ENCODE results near the gene GID8.

GID8 gene

GRCh38 chr20:62968378-62969178 lies 30.6 kb downstream of the GID8 start:
- H3K4me3 ChIP-seq (ENCODE audit: low read depth, low read length): no peak overlapping the region
- CTCF ChIA-PET: interaction anchor here (1.2 to 3.3 kb wide), 3 partner anchors 12 to 41 kb away, joined by 4 to 16 read pairs (median 16); partner anchors contain the start of gene SLC17A9
- POLR2A ChIA-PET: no interaction called here
- DNase-seq (ENCODE audit: low read depth, low spot score): no peak
- TF ChIP-seq, protein P1, sequence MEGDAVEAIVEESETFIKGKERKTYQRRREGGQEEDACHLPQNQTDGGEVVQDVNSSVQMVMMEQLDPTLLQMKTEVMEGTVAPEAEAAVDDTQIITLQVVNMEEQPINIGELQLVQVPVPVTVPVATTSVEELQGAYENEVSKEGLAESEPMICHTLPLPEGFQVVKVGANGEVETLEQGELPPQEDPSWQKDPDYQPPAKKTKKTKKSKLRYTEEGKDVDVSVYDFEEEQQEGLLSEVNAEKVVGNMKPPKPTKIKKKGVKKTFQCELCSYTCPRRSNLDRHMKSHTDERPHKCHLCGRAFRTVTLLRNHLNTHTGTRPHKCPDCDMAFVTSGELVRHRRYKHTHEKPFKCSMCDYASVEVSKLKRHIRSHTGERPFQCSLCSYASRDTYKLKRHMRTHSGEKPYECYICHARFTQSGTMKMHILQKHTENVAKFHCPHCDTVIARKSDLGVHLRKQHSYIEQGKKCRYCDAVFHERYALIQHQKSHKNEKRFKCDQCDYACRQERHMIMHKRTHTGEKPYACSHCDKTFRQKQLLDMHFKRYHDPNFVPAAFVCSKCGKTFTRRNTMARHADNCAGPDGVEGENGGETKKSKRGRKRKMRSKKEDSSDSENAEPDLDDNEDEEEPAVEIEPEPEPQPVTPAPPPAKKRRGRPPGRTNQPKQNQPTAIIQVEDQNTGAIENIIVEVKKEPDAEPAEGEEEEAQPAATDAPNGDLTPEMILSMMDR (IDR thresholded peaks at IDR 0.05; ENCODE audit: insufficient read depth, low read length, missing control alignments): no peak

DNA sequence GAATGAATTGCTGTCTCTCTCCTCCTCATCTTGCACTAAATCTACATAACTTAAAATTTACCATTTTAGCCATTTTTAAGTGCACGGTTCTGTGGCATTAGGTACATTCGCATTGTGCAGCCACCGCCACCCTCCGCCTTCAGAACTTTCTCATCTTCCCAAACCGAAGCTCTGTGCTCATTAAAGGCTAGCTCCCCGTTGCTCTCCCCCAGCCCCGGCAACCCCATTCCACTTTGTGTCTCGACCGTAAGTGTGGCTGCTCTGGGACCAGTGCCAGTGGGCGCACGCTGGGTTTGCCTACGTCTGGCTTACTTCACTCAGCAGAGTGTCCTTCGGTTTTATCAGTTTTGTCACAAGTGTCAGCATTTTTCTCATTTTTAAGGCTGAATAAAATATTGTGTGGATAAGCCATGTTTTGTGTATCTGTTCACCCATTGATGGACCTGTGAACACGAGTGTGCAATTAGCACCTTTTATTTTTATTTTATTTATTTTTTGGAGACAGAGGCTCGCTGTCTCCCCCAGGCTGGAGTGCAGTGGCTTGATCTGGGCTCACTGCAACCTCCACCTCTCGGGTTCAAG lies 31.3 kb downstream of the GID8 start:
- TF ChIP-seq, protein P1 (IDR thresholded peaks at IDR 0.05; ENCODE audit: insufficient read depth, low read length, missing control alignments): no peak
- no peak overlapping the region for H3K4me3 ChIP-seq (ENCODE audit: low read depth, low read length)
- ChIA-PET POLR2A (no interaction called here), CTCF (interaction anchor here (1.0 to 3.3 kb wide), 5 partner anchors 11 to 70 kb away, joined by 3 to 26 read pairs (median 16); partner anchors contain the start of gene SLC17A9)
- no peak for DNase-seq (ENCODE audit: low read depth, low spot score)

GRCh38 chr20:62969939-62970306 lies 32.0 kb downstream of the GID8 start:
- CTCF ChIA-PET: interaction anchor here (1.0 to 3.3 kb wide), 8 partner anchors 8 to 70 kb away, joined by 3 to 26 read pairs (median 8); partner anchors contain the start of gene SLC17A9
- H3K4me3 ChIP-seq (ENCODE audit: low read depth, low read length): no peak overlapping the region
- DNase-seq (ENCODE audit: low read depth, low spot score): no peak
- POLR2A ChIA-PET: interaction anchor here (0.8 kb wide), 1 partner anchor 17 kb away, joined by 3 read pairs; the partner anchor contains the start of gene SLC17A9
- TF ChIP-seq, protein P1 (IDR thresholded peaks at IDR 0.05; ENCODE audit: insufficient read depth, low read length, missing control alignments): no peak

GRCh38 chr20:62970307-62971210 lies 32.6 kb downstream of the GID8 start:
- no peak overlapping the region for H3K4me3 ChIP-seq (ENCODE audit: low read depth, low read length)
- TF ChIP-seq, protein P1 (IDR thresholded peaks at IDR 0.05; ENCODE audit: insufficient read depth, low read length, missing control alignments): no peak
- ChIA-PET CTCF (interaction anchor here (0.7 to 3.3 kb wide), 14 partner anchors 9 to 71 kb away, joined by 3 to 26 read pairs (median 4); partner anchors contain the start of gene SLC17A9), POLR2A (interaction anchor here (0.8 to 1.0 kb wide), 2 partner anchors 15 to 18 kb away, joined by 3 read pairs; partner anchors contain the start of gene SLC17A9)
- no peak for DNase-seq (ENCODE audit: low read depth, low spot score)

GRCh38 chr20:62971211-62971949 lies 33.4 kb downstream of the GID8 start:
- POLR2A ChIA-PET: interaction anchor here (1.0 kb wide), 1 partner anchor 15 kb away, joined by 3 read pairs; no protein-coding TSS in a partner anchor

More at GRCh38 chr20:62971211-62971949, 33.4 kb downstream of the GID8 start:
- DNase-seq (ENCODE audit: low read depth, low spot score): no peak
- CTCF ChIA-PET: interaction anchor here (0.7 to 3.3 kb wide), 13 partner anchors 9 to 72 kb away, joined by 3 to 26 read pairs (median 4); partner anchors contain the start of gene SLC17A9
- TF ChIP-seq, protein P1 (IDR thresholded peaks at IDR 0.05; ENCODE audit: insufficient read depth, low read length, missing control alignments): no peak
- no peak overlapping the region for H3K4me3 ChIP-seq (ENCODE audit: low read depth, low read length)
